WTC11 (cell line): Measurements from ENCODE around the gene SPG21.
A peak's percentile ranks its signal among the peaks of the same experiment; 100 is the strongest.

Experiments used
- ESRRA ChIP-seq: sonication (generic); formaldehyde crosslinking; IDR thresholded peaks from 2 replicates; pipeline ENCODE4 v1.8.1; 2022; ENCODE audit warnings: mild to moderate bottlenecking, missing genetic modification reagents, borderline replicate concordance
- NFE2L1 ChIP-seq: sonication (generic); formaldehyde crosslinking; IDR thresholded peaks from 2 replicates; pipeline ENCODE4 v1.8.1; 2023; ENCODE audit warnings: missing genetic modification reagents
- RELA ChIP-seq: sonication (generic); formaldehyde crosslinking; IDR thresholded peaks from 2 replicates; pipeline ENCODE4 v1.8.1; 2022; ENCODE audit warnings: missing genetic modification reagents, mild to moderate bottlenecking, borderline replicate concordance
- SP1 ChIP-seq: sonication (generic); formaldehyde crosslinking; conservative IDR thresholded peaks from 2 replicates; pipeline ENCODE4 v1.8.1; 2022; ENCODE audit warnings: missing genetic modification reagents
- TP53 ChIP-seq: sonication (generic); formaldehyde crosslinking; IDR thresholded peaks from 2 replicates; pipeline ENCODE4 v1.8.1; 2023; ENCODE audit warnings: mild to moderate bottlenecking, missing genetic modification reagents
- TF ChIP-seq, protein P1 (sequence below): fragments of 200-600 bp; IDR thresholded peaks from 2 replicates; pipeline ENCODE4 v1.8.0; 2022; ENCODE audit warnings: antibody characterized with exemption
- TF ChIP-seq, protein P2 (sequence below): sonication (generic); formaldehyde crosslinking; IDR thresholded peaks from 2 replicates; pipeline ENCODE4 v1.8.0; 2022; ENCODE audit warnings: missing genetic modification reagents

DNA sequence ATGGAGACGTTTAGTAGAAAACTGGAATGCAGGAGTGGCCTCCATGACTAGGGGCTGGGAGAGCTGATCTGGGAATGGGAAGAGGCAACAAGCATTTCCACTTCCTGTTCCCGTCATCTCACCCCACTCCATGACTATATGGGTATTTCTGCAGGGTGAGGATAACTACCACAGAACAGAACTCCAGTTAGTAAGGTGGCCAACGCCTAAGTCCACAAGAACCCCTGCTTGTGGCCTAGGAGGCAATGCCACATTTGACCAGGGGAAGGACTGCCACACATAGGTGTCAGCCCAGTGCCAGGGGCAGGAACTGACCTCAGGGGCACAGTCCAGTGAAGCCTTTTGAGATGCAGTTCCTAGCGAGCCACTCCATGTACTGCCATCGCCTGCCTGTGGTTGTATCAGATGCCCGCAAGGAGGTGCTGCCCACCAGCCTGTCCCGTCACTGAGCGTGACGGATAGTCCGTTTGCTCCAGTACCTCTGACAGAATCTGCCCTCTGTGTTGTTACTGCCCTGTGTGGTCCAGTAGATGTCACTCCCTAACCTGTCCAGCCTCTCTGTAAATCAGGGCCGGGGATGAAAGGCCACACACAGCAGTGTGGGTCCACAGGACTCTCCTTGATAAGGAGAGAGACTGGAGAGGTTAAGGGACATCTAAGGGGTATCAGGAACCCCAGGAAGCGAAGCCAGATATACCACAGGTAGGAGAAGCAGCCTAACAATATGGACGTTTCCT is 43.3 kb upstream of the SPG21 start:
- TF ChIP-seq ESRRA (CRISPR knock-in tag) = no peak
- no peak for TF ChIP-seq RELA (CRISPR knock-in tag)
- TF ChIP-seq TP53 = no peak
- TF ChIP-seq, protein P1, sequence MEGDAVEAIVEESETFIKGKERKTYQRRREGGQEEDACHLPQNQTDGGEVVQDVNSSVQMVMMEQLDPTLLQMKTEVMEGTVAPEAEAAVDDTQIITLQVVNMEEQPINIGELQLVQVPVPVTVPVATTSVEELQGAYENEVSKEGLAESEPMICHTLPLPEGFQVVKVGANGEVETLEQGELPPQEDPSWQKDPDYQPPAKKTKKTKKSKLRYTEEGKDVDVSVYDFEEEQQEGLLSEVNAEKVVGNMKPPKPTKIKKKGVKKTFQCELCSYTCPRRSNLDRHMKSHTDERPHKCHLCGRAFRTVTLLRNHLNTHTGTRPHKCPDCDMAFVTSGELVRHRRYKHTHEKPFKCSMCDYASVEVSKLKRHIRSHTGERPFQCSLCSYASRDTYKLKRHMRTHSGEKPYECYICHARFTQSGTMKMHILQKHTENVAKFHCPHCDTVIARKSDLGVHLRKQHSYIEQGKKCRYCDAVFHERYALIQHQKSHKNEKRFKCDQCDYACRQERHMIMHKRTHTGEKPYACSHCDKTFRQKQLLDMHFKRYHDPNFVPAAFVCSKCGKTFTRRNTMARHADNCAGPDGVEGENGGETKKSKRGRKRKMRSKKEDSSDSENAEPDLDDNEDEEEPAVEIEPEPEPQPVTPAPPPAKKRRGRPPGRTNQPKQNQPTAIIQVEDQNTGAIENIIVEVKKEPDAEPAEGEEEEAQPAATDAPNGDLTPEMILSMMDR = peak; percentile 51
- no peak for TF ChIP-seq NFE2L1 (CRISPR knock-in tag)
- TF ChIP-seq, protein P2, sequence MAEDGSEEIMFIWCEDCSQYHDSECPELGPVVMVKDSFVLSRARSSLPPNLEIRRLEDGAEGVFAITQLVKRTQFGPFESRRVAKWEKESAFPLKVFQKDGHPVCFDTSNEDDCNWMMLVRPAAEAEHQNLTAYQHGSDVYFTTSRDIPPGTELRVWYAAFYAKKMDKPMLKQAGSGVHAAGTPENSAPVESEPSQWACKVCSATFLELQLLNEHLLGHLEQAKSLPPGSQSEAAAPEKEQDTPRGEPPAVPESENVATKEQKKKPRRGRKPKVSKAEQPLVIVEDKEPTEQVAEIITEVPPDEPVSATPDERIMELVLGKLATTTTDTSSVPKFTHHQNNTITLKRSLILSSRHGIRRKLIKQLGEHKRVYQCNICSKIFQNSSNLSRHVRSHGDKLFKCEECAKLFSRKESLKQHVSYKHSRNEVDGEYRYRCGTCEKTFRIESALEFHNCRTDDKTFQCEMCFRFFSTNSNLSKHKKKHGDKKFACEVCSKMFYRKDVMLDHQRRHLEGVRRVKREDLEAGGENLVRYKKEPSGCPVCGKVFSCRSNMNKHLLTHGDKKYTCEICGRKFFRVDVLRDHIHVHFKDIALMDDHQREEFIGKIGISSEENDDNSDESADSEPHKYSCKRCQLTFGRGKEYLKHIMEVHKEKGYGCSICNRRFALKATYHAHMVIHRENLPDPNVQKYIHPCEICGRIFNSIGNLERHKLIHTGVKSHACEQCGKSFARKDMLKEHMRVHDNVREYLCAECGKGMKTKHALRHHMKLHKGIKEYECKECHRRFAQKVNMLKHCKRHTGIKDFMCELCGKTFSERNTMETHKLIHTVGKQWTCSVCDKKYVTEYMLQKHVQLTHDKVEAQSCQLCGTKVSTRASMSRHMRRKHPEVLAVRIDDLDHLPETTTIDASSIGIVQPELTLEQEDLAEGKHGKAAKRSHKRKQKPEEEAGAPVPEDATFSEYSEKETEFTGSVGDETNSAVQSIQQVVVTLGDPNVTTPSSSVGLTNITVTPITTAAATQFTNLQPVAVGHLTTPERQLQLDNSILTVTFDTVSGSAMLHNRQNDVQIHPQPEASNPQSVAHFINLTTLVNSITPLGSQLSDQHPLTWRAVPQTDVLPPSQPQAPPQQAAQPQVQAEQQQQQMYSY = no peak
- TF ChIP-seq SP1 = no peak
